Measurements from ENCODE around the gene ZCCHC18.

Gene ZCCHC18

GRCh38 chrX:104130808-104131207 lies 18.5 kb downstream of the ZCCHC18 start:
- DNase-seq (ENCODE audit: low spot score) (no peak), FAIRE-seq (no peak)

GRCh38 chrX:104134583-104135261 lies 22.4 kb downstream of the ZCCHC18 start:
- DNase-seq (ENCODE audit: low spot score) (no peak), FAIRE-seq (no peak)

- no peak for DNase-seq (ENCODE audit: low spot score)
Measured at GRCh38 chrX:104135677-104136076, 23.4 kb downstream of the ZCCHC18 start.

GRCh38 chrX:104136241-104137019 lies 24.1 kb downstream of the ZCCHC18 start:
- no peak for FAIRE-seq
- DNase-seq (ENCODE audit: low spot score): peak; percentile 52

More at GRCh38 chrX:104135677-104136076, 23.4 kb downstream of the ZCCHC18 start:
- FAIRE-seq: no peak

GRCh38 chrX:104137496-104137895 lies 25.2 kb downstream of the ZCCHC18 start:
- FAIRE-seq (no peak), DNase-seq (ENCODE audit: low spot score) (no peak)

GRCh38 chrX:104141087-104141760 lies 28.9 kb downstream of the ZCCHC18 start:
- FAIRE-seq (no peak), DNase-seq (ENCODE audit: low spot score) (no peak)

GRCh38 chrX:104151037-104151436 lies 38.7 kb downstream of the ZCCHC18 start:
- DNase-seq (ENCODE audit: low spot score) (no peak), FAIRE-seq (no peak)

- FAIRE-seq: no peak
- DNase-seq (ENCODE audit: low spot score): peak; percentile 58
Measured at GRCh38 chrX:104156630-104157529, 44.6 kb downstream of the ZCCHC18 start, which contains the start of gene SLC25A53. SLC25A53 (minus strand) TSS chrX:104157009; CDS start chrX:104105257, 51,752 bp downstream.

Data from urothelium cell line (cell line).